Ishikawa (cell line): Measurements from ENCODE around the gene ZNF579.

Experiments used
- CEBPB ChIP-seq: IDR thresholded peaks from 2 replicates; pipeline ENCODE4 v1.6.1; 2012
- CREB1 ChIP-seq: IDR thresholded peaks from 2 replicates; pipeline ENCODE4 v1.6.1; 2012; ENCODE audit warnings: low read depth
- EGR1 ChIP-seq: IDR thresholded peaks from 2 replicates; pipeline ENCODE4 v1.6.1; 2012
- EP300 ChIP-seq: IDR thresholded peaks from 2 replicates; pipeline ENCODE4 v1.6.1; 2012; ENCODE audit warnings: borderline replicate concordance
- FOXM1 ChIP-seq: IDR thresholded peaks from 2 replicates; pipeline ENCODE4 v1.6.1; 2012; ENCODE audit warnings: low read depth, borderline replicate concordance
- NFIC ChIP-seq: IDR thresholded peaks from 2 replicates; pipeline ENCODE4 v1.6.1; 2012
- RAD21 ChIP-seq: IDR thresholded peaks from 2 replicates; pipeline ENCODE4 v1.6.1; 2012; ENCODE audit warnings: low read depth
- REST ChIP-seq: IDR thresholded peaks from 2 replicates; pipeline ENCODE4 v1.6.1; 2012; ENCODE audit warnings: low read depth, mild to moderate bottlenecking
- TAF1 ChIP-seq: IDR thresholded peaks from 2 replicates; pipeline ENCODE4 v1.6.1; 2012; ENCODE audit warnings: low read depth, mild to moderate bottlenecking
- TCF12 ChIP-seq: IDR thresholded peaks from 2 replicates; pipeline ENCODE4 v1.6.1; 2012; ENCODE audit warnings: low read depth
- TEAD4 ChIP-seq: IDR thresholded peaks from 2 replicates; pipeline ENCODE4 v1.6.1; 2012
- USF1 ChIP-seq: IDR thresholded peaks from 2 replicates; pipeline ENCODE4 v1.6.1; 2012
- YY1 ChIP-seq: IDR thresholded peaks from 2 replicates; pipeline ENCODE4 v1.6.1; 2012; ENCODE audit warnings: low read depth
- ZBTB7A ChIP-seq: IDR thresholded peaks from 2 replicates; pipeline ENCODE4 v1.6.1; 2012; ENCODE audit warnings: low read depth
- TF ChIP-seq, protein P1 (sequence below): IDR thresholded peaks from 2 replicates; pipeline ENCODE4 v1.6.1; 2012

Gene ZNF579

DNA sequence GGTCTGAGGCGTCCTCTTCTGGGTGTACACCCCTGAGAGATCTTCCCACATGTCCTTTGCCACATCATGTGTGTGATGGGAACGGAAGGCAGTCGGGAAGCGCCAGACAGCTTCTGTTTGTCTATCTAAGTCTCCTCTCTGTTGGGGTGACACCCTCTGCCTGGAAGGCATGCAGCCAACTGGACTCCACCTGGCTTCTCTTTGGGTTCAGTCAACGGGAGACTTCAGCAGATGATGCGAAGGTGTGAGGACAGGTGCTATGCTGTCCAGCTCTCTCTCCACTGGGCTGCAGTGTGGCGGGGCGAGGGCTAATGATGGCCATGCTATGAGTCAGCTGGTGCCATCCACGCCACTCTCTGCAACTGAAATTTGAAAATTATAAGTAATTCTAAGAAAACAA, 21.0 kb downstream of the ZNF579 start:
- TF ChIP-seq TCF12 = no peak
- TF ChIP-seq FOXM1 = no peak
- TF ChIP-seq YY1 = no peak
- no peak for TF ChIP-seq EGR1
- TF ChIP-seq, protein P1, sequence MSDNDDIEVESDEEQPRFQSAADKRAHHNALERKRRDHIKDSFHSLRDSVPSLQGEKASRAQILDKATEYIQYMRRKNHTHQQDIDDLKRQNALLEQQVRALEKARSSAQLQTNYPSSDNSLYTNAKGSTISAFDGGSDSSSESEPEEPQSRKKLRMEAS = no peak
- no peak for TF ChIP-seq TAF1

DNA sequence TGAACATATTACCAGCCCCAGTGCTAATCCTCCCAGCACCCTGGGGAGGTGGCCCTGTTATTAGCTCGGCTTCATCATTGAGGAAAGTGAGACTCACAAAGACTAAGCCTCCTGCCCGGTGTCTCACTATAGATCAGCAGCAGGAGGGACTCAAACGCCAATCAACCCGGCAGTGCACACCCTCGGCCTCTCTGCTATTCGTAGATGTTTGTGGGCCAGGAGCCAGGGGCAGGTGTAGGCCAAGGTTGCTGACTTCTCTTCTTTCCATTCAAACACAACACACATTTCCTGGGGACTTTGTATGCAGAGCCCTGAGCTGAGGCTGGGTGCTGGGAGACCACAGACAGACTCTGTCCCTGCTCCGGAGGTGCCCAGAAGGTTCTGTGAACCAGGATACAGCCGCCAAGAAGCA, 25.9 kb downstream of the ZNF579 start:
- TF ChIP-seq ZBTB7A (no peak), REST (no peak), USF1 (no peak), NFIC (no peak), EGR1 (no peak), FOXM1 (no peak), CREB1 (no peak), CEBPB (no peak), TCF12 (no peak), EP300 (no peak)
- TF ChIP-seq, protein P1 = no peak

DNA sequence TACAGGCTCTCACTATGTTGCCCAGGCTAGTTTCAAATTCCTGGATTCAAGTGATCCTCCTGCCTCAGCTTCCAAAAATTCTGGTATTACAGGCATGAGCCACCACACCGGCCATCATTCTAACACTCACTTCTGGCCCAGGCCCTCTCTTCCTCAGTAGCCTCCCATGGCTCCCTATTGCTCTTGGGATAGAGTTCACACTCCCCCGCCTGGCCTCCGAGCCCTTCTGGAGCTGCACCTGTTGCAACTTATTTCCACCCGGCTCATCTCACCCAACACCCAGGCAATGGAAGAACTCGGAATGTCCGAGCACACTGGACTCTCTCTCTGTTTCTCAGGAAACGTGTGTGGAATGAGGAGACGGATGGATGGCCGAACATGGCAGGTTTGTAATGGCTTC, 26.3 kb downstream of the ZNF579 start:
- TF ChIP-seq FOXM1 (no peak), USF1 (no peak), NFIC (no peak), TCF12 (no peak), EGR1 (no peak), CREB1 (no peak), TEAD4 (no peak), YY1 (no peak)
- TF ChIP-seq, protein P1 = no peak

DNA sequence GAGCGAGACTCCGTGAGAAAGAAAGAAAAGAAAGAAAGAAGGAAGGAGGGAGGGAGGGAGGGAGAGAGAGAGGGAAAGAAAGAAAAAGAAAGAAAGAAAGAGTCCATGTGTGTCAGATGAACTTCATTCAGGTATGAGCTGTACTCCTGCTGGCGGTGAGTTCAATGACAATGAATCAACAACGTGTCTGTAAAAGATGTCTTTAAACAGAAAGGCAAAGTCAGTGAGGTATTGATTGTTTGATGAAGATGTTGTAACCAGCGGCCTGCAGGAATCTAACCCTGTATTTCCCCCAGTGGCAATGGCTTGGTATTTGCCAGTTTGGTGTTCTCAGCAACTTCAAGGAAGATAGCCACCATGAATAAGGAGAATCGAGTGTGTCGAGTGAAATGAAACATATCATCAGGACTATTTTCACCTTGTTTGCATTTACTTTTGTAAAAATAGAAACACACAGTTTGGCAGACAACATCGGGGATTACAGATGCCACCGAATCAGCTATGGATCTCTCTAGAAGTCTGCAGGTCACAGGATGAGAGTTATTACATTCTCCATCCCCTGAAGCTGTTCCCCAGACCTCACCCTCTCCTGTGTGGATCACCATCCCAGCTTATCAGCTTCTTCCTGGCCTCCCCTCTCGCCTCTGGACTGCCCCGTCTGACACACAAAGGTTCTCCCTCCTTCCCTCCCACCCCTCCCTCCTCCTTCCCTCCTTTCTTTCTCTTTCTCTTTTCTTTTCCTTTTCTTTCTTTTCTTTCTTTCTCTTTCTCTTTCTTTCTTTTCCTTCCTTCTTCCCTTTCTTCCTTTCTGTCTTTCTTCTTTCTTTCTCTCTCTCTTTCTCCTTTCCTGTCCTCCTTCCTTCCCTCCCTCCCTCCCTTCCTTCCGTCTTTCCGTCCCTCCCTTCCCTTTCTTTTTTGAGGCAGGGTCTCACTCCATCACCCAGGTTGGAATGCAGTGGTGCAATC, 27.1 kb downstream of the ZNF579 start:
- TF ChIP-seq, protein P1 = no peak
- TF ChIP-seq EGR1 (no peak), USF1 (no peak), CREB1 (no peak), YY1 (no peak), REST (no peak), TEAD4 (no peak), ZBTB7A (no peak), EP300 (no peak), CEBPB (no peak), FOXM1 (no peak), NFIC (no peak), TAF1 (no peak), RAD21 (no peak), TCF12 (no peak)

GRCh38 chr19:55552620-55553019, 28.0 kb downstream of the ZNF579 start:
- TF ChIP-seq TEAD4 (no peak), REST (no peak), ZBTB7A (no peak), RAD21 (no peak), NFIC (no peak), USF1 (no peak)
- TF ChIP-seq, protein P1 = no peak
